ENCODE data around the gene SLC17A2. TPM values are rescaled to one million over a fixed set of nuclear protein-coding genes. Genes with fewer than 3 reads are reported as not detected.

The SLC17A2 gene
- total RNA-seq, 1 donor from 2014 or later = not detected

DNA sequence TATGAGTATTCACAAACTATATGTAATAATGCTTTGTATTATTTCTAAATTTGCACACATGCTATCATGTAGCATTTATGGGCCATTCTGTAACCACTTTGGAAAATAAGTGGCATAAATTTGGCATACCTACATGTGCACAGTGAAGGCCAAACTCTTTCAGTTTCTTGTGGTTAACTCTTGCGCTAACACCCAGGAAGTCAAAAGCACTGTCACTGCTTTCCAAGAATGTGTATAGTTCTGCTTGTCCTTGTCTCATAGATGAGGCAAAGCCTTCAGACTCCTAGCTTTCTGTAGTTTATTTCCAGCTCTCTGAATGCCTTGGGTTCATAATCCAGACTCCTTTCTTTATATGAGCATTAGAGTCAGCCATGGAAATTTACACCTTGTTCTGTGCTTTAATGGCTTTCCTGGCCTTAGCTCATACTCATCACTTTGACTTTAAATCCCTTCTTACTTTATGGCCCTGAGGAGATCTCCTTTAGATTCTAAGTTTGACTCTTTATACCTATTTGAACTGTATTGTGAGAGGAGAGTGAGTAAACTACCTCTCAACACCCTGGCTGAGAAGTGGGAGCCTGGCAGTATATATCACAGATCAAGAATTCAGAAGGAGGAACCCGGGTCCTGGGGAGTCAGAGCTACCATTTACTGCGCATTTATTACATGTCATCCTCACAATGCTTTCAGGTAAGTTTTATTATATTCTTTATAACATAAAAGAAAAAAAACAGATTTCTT lies 55.5 kb downstream of the SLC17A2 start:
- Histone ChIP-seq H3K4me3 (no peak overlapping the region), H3K36me3 (no peaks in the 10 kb centered on the region), H3K9me3 (no peaks in the 10 kb centered on the region), H3K27ac (no peak overlapping the region), H3K4me1 (no peaks in the 10 kb centered on the region), H3K27me3 (no peaks in the 10 kb centered on the region)
- TF ChIP-seq, protein P1, sequence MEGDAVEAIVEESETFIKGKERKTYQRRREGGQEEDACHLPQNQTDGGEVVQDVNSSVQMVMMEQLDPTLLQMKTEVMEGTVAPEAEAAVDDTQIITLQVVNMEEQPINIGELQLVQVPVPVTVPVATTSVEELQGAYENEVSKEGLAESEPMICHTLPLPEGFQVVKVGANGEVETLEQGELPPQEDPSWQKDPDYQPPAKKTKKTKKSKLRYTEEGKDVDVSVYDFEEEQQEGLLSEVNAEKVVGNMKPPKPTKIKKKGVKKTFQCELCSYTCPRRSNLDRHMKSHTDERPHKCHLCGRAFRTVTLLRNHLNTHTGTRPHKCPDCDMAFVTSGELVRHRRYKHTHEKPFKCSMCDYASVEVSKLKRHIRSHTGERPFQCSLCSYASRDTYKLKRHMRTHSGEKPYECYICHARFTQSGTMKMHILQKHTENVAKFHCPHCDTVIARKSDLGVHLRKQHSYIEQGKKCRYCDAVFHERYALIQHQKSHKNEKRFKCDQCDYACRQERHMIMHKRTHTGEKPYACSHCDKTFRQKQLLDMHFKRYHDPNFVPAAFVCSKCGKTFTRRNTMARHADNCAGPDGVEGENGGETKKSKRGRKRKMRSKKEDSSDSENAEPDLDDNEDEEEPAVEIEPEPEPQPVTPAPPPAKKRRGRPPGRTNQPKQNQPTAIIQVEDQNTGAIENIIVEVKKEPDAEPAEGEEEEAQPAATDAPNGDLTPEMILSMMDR (IDR thresholded peaks at IDR 0.05) = no peak
- DNase-seq (ENCODE audit: low spot score in 2 of 2) = no peak
- intact Hi-C loops (cut with DNase I) = no loop called here

DNA sequence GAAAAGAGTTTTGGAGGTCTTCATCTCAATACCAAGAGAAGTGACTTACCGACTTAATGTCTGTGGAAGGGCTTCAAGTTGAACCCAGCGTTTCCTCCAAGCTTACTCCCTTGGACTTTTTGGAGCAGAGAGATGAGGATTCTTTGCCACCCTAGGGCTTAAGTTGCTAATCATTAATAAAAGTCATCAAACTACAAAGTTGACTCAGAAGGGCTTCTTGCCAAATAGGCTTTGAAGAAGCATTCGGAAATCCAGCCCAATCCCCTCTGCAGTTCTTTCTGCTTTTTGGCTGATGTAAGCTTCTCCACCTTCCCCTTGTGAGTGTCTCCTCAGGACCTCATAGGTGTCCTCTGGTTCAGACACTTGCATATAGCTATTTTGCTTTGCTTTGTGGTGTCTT lies 56.4 kb downstream of the SLC17A2 start, which contains the start of gene SLC17A3:
Gene SLC17A3, minus strand, starts transcription at position 126 of the 400 bp plus-strand sequence. CDS start 5,856 bp downstream, outside the sequence.
- no peak for DNase-seq (ENCODE audit: low spot score in 2 of 2)
- intact Hi-C loops (cut with DNase I) = no loop called here
- TF ChIP-seq, protein P1 (IDR thresholded peaks at IDR 0.05) = no peak
- Histone ChIP-seq H3K36me3 (no peaks in the 10 kb centered on the region), H3K4me3 (no peak within 1 kb of the TSS), H3K9me3 (no peaks in the 10 kb centered on the region), H3K27me3 (no peaks in the 10 kb centered on the region), H3K27ac (no peak within 1 kb of the TSS), H3K4me1 (no peaks in the 10 kb centered on the region)

DNA sequence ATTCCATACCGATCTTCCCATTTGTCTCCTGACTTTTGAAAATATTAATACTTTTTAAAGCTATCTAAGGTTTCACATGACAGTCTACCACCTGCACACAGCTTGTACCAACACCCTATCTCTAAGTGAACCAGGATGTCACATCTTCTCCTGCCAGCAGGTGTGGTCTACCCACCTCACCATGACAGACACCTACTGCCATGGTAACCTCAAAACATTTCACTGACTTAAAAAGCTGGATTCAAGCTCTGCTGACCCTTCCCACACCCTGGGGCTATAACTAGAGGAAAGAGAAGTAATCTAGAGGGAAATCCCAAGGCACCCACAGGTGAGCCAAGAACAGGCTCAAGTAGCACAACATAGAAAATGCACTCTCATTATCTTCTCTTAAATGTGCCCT lies 57.7 kb downstream of the SLC17A2 start:
- TF ChIP-seq, protein P1 (IDR thresholded peaks at IDR 0.05) = no peak
- no peaks in the 10 kb centered on the region for H3K36me3 ChIP-seq
- no peaks in the 10 kb centered on the region for H3K4me1 ChIP-seq
- intact Hi-C loops (cut with DNase I) = no loop called here
- DNase-seq (ENCODE audit: low spot score in 2 of 2) = no peak
- no peak overlapping the region for H3K4me3 ChIP-seq
- H3K9me3 ChIP-seq = no peaks in the 10 kb centered on the region
- H3K27ac ChIP-seq = no peak overlapping the region
- no peaks in the 10 kb centered on the region for H3K27me3 ChIP-seq

DNA sequence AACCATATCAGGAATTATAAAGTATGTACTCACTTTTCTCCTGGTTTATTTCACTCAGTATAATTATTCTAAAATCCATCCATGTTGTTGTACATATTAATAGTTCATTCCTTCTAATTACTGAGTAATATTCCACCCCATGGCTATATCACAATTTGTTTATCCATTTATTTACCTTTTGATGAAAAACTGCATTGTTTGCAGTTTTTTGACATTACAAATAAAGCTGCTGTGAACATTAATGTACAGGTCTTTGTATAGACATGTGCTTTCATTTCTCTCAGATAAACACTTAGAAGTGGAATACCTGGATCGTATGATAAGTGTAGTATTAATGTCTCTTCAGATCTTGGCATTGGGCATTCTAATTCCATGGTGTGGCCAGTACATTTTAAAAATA lies 60.7 kb downstream of the SLC17A2 start:
- Histone ChIP-seq H3K36me3 (no peaks in the 10 kb centered on the region), H3K4me3 (no peak overlapping the region), H3K4me1 (no peaks in the 10 kb centered on the region), H3K27ac (no peak overlapping the region), H3K9me3 (no peaks in the 10 kb centered on the region), H3K27me3 (no peaks in the 10 kb centered on the region)
- intact Hi-C loops (cut with DNase I) = no loop called here
- no peak for DNase-seq (ENCODE audit: low spot score in 2 of 2)
- TF ChIP-seq, protein P1 (IDR thresholded peaks at IDR 0.05) = no peak

DNA sequence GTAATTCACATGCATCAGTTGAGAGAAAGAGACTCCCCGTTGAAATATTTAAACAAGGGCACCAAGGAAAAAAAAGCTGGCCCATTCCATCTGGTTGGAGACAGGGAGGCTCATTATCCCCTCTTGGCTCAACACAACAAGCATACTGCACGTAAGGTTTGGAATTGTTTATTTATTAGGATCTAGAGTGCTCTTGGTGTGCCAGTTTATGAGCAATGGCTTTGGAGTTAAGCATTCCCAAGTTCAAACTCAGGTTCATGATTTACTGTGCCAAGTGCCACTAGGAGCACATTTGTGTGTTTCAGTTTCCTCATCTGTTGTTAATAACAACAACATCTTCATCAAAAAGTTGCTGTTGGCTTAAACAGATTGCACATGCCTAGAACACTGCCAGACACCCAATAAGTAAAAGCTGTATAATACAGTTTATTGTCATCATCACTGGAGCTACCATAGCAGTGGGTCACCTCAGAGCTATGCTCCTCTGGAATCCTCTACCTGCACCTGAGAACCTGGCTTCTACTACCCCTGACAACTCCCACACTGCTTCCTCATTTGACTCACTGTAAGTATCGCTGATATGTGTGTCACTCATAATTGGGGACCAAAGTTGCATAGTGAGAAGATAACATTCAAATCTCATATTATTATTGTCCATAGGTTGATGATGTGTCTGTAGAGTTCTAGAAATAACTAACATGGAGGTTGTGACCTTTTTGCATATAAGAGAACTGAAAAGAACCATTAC lies 61.9 kb downstream of the SLC17A2 start:
- no peaks in the 10 kb centered on the region for H3K36me3 ChIP-seq
- H3K27ac ChIP-seq = no peak overlapping the region
- no peaks in the 10 kb centered on the region for H3K27me3 ChIP-seq
- H3K4me3 ChIP-seq = no peak overlapping the region
- no peaks in the 10 kb centered on the region for H3K4me1 ChIP-seq
- no peaks in the 10 kb centered on the region for H3K9me3 ChIP-seq
- DNase-seq (ENCODE audit: low spot score in 2 of 2) = no peak
- intact Hi-C loops (cut with DNase I) = no loop called here
- TF ChIP-seq, protein P1 (IDR thresholded peaks at IDR 0.05) = no peak

All from ascending aorta (tissue), 2 donors.